Measurements from ENCODE around the gene HOXA1.

DNA sequence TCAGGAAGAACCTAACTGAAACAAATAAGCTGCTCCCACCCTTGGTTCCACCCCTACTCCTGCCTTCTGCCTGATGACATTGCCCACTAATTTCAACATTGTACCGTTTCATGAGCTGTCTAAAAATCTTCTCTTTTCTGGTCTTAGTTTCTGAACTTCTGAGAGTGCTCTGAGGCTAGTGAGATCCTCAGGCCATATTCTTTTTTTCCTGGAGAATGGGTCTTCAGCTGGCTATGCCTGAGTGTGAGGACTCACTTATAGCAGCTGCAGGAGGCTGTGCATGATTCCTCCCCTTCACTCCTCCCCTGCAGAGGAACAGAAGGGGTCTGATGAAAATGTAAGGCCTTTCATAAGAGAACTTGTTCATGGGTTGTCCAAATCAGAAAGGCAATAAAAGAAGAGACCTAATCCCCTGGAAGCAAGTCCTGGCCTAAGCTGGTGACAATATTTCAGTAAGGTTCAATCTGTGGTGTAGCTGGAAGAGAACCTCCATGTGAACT, 23.7 kb upstream of the HOXA1 start:
- TF ChIP-seq, protein P1, sequence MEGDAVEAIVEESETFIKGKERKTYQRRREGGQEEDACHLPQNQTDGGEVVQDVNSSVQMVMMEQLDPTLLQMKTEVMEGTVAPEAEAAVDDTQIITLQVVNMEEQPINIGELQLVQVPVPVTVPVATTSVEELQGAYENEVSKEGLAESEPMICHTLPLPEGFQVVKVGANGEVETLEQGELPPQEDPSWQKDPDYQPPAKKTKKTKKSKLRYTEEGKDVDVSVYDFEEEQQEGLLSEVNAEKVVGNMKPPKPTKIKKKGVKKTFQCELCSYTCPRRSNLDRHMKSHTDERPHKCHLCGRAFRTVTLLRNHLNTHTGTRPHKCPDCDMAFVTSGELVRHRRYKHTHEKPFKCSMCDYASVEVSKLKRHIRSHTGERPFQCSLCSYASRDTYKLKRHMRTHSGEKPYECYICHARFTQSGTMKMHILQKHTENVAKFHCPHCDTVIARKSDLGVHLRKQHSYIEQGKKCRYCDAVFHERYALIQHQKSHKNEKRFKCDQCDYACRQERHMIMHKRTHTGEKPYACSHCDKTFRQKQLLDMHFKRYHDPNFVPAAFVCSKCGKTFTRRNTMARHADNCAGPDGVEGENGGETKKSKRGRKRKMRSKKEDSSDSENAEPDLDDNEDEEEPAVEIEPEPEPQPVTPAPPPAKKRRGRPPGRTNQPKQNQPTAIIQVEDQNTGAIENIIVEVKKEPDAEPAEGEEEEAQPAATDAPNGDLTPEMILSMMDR (IDR thresholded peaks at IDR 0.05): no peak
- TF ChIP-seq ZFX (IDR thresholded peaks at IDR 0.05; ENCODE audit: borderline replicate concordance): no peak
